Osteocyte (in vitro differentiated cells): ENCODE data around the gene NRCAM. TPM values are rescaled to one million over a fixed set of nuclear protein-coding genes. Genes with fewer than 3 reads are reported as not detected.

Experiments
- DNase-seq: peaks from one replicate; pipeline ENCODE4 v3.0.0; 2021; ENCODE audit warnings: mixed read lengths; ENCODE audit not compliant: unreplicated experiment; ENCODE audit errors: extremely low spot score
- H3K27ac Mint-ChIP-seq: one replicate; pipeline ENCODE4 v1.8.0; 2021; ENCODE audit warnings: mild to moderate bottlenecking, mixed read lengths; ENCODE audit not compliant: unreplicated experiment
- H3K27me3 Mint-ChIP-seq: one replicate; pipeline ENCODE4 v1.8.0; 2021; ENCODE audit warnings: mixed read lengths; ENCODE audit not compliant: unreplicated experiment
- H3K36me3 Mint-ChIP-seq: one replicate; pipeline ENCODE4 v1.8.0; 2021; ENCODE audit warnings: mixed read lengths; ENCODE audit not compliant: unreplicated experiment
- H3K4me1 Mint-ChIP-seq: one replicate; pipeline ENCODE4 v1.8.0; 2021; ENCODE audit warnings: mixed read lengths; ENCODE audit not compliant: unreplicated experiment
- H3K4me3 Mint-ChIP-seq: one replicate; pipeline ENCODE4 v1.8.0; 2021; ENCODE audit warnings: mild to moderate bottlenecking, moderate library complexity, mixed read lengths; ENCODE audit not compliant: unreplicated experiment
- H3K9me3 Mint-ChIP-seq: one replicate; pipeline ENCODE4 v1.8.0; 2021; ENCODE audit warnings: mixed read lengths; ENCODE audit not compliant: unreplicated experiment
- total RNA-seq: library from RNA; stranded (reverse); gene quantifications from 2 replicates; pipeline ENCODE4 v1.2.1, GENCODE V29; 2021
- TF ChIP-seq, protein P1 (sequence below): fragments of 200-600 bp; sonication (generic); IDR thresholded peaks from 2 replicates; pipeline ENCODE4 v1.5.0; 2021; ENCODE audit warnings: antibody characterized with exemption, mild to moderate bottlenecking, moderate library complexity

NRCAM gene
- total RNA-seq, 1 donor from 2014 or later = 81.8 TPM

GRCh38 chr7:108441392-108441955 is 14.8 kb downstream of the NRCAM start:
- no peak for DNase-seq
- Mint-ChIP-seq H3K27ac (no peak overlapping the region), H3K4me1 (no peaks in the 10 kb centered on the region), H3K4me3 (no peak overlapping the region), H3K27me3 (no peaks in the 10 kb centered on the region), H3K36me3 (peaks cover 5% of the 10 kb centered on the region), H3K9me3 (no peaks in the 10 kb centered on the region)
- TF ChIP-seq, protein P1, sequence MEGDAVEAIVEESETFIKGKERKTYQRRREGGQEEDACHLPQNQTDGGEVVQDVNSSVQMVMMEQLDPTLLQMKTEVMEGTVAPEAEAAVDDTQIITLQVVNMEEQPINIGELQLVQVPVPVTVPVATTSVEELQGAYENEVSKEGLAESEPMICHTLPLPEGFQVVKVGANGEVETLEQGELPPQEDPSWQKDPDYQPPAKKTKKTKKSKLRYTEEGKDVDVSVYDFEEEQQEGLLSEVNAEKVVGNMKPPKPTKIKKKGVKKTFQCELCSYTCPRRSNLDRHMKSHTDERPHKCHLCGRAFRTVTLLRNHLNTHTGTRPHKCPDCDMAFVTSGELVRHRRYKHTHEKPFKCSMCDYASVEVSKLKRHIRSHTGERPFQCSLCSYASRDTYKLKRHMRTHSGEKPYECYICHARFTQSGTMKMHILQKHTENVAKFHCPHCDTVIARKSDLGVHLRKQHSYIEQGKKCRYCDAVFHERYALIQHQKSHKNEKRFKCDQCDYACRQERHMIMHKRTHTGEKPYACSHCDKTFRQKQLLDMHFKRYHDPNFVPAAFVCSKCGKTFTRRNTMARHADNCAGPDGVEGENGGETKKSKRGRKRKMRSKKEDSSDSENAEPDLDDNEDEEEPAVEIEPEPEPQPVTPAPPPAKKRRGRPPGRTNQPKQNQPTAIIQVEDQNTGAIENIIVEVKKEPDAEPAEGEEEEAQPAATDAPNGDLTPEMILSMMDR = no peak

DNA sequence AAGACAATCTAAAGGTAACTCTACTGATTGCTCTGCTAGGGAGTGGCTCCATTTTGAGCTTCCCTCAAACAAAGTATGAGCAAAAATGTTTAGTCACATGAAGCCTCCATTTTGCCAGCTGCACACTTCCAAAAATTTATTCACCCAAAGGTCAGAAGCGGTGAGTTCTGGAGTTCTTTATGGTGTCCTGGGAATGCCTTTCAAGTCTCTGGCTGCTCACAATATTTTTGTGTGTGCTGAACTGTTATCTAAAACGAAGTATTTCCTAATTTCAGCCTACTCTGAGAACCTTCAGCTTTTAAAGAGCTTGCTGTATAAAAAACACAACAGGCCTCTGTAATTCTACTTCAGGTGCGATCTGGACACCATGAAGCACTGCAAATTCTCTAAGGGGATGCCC is 15.6 kb downstream of the NRCAM start:
- H3K27me3 Mint-ChIP-seq = no peaks in the 10 kb centered on the region
- H3K9me3 Mint-ChIP-seq = no peaks in the 10 kb centered on the region
- TF ChIP-seq, protein P1 = no peak
- no peak for DNase-seq
- H3K4me1 Mint-ChIP-seq = no peaks in the 10 kb centered on the region
- peaks cover 3% of the 10 kb centered on the region for H3K36me3 Mint-ChIP-seq
- H3K4me3 Mint-ChIP-seq = no peak overlapping the region
- no peak overlapping the region for H3K27ac Mint-ChIP-seq

DNA sequence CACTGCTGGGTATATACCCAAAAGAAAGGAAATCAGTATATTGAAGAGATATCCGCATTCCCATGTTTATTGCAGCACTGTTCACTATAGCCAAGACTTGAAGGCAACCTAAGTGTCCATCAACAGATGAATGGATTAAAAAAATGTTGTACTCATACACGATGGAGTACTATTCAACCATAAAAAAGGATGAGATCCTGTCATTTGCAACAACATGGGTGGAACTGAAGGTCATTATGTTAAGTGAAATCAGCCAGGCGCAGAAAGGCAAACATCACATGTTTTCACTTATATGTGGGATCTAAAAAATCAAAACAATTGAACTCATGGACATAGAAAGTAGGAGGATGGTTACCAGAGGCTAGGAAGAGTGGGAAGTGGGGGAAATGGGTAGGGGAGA is 19.3 kb downstream of the NRCAM start:
- H3K36me3 Mint-ChIP-seq = peaks cover 6% of the 10 kb centered on the region
- no peak overlapping the region for H3K4me3 Mint-ChIP-seq
- peaks cover 6% of the 10 kb centered on the region for H3K9me3 Mint-ChIP-seq
- no peak overlapping the region for H3K27ac Mint-ChIP-seq
- H3K27me3 Mint-ChIP-seq = no peaks in the 10 kb centered on the region
- H3K4me1 Mint-ChIP-seq = peaks cover 8% of the 10 kb centered on the region
- TF ChIP-seq, protein P1 = no peak
- no peak for DNase-seq

- H3K27ac Mint-ChIP-seq = no peak overlapping the region
- H3K4me3 Mint-ChIP-seq = no peak overlapping the region
- DNase-seq = no peak
- H3K27me3 Mint-ChIP-seq = no peaks in the 10 kb centered on the region
- peaks cover 9% of the 10 kb centered on the region for H3K36me3 Mint-ChIP-seq
- TF ChIP-seq, protein P1 = no peak
- H3K4me1 Mint-ChIP-seq = peaks cover 12% of the 10 kb centered on the region
- H3K9me3 Mint-ChIP-seq = peaks cover 6% of the 10 kb centered on the region
Observed at GRCh38 chr7:108434010-108434409, 22.2 kb downstream of the NRCAM start.

DNA sequence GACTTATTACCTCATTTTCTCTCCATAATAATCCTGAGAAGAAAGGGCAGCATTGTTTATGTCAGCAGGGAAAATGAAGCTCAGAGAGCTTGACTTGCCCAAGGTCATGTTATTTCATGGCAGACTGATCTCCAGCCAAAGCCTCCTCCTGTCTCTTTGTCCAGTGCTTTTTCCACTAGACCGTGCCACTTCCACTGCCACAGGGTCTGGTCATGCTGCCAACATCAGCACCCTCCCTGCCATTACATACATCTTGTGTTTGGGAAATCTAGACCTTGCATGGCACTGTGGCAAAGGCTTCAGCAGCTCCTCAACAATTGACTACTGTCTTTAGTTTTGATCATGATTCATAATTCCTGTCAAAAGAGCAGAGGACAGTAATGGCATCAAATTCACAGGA is 25.1 kb downstream of the NRCAM start:
- no peak overlapping the region for H3K4me3 Mint-ChIP-seq

More for the DNA sequence above, 25.1 kb downstream of the NRCAM start:
- Mint-ChIP-seq H3K36me3 (peaks cover 9% of the 10 kb centered on the region), H3K4me1 (peaks cover 12% of the 10 kb centered on the region), H3K27ac (no peak overlapping the region), H3K9me3 (peaks cover 6% of the 10 kb centered on the region), H3K27me3 (no peaks in the 10 kb centered on the region)
- TF ChIP-seq, protein P1 = no peak
- no peak for DNase-seq
